HUES64 (cell line): ENCODE results near the gene DGLUCY.
"Not testable (repeated sequence)": the region's sequence is repeated elsewhere in the genome, so short reads cannot be mapped to it uniquely, and the experiment has no call there.

Source experiments
- H3K27ac ChIP-seq: 2 replicates; pipeline ENCODE4 v1.7.0; 2013; ENCODE audit warnings: low read depth, low read length, inconsistent platforms
- H3K27me3 ChIP-seq: 2 replicates; pipeline ENCODE4 v1.6.1; 2013; ENCODE audit warnings: mild to moderate bottlenecking, low read length; ENCODE audit not compliant: insufficient read depth
- H3K36me3 ChIP-seq: 2 replicates; pipeline ENCODE4 v1.6.1; 2013; ENCODE audit warnings: mild to moderate bottlenecking, low read length; ENCODE audit not compliant: insufficient read depth
- H3K4me1 ChIP-seq: 2 replicates; pipeline ENCODE4 v1.6.1; 2013; ENCODE audit warnings: mild to moderate bottlenecking, low read length, moderate library complexity; ENCODE audit not compliant: insufficient read depth
- H3K4me3 ChIP-seq: 2 replicates; pipeline ENCODE4 v1.5.1; 2013; ENCODE audit warnings: mild to moderate bottlenecking, low read length, moderate library complexity
- H3K9ac ChIP-seq: 2 replicates; pipeline ENCODE4 v1.6.1; 2013; ENCODE audit warnings: mild to moderate bottlenecking, low read depth, low read length
- H3K9me3 ChIP-seq: 2 replicates; pipeline ENCODE4 v1.6.1; 2013; ENCODE audit warnings: low read depth, low read length; ENCODE audit not compliant: insufficient read depth
- WGBS: fragments of 150-250, 120-280 bp; methylation state at CpG from one replicate; pipeline ENCODE4 v1.1.7; 2013; ENCODE audit warnings: missing lambda C conversion rate; 5-methylcytosine and 5-hydroxymethylcytosine counted together

The DGLUCY gene

GRCh38 chr14:91215381-91215780 is 101.5 kb downstream of the DGLUCY start:
- H3K4me1 ChIP-seq: no peaks in the 10 kb centered on the region
- no peak overlapping the region for H3K9ac ChIP-seq
- no peak overlapping the region for H3K27ac ChIP-seq
- H3K27me3 ChIP-seq: no peaks in the 10 kb centered on the region
- H3K36me3 ChIP-seq: peaks cover 8% of the 10 kb centered on the region; the same call in 1 of the 2 replicates
- H3K4me3 ChIP-seq: no peak overlapping the region
- 95% methylated on average over 10 of the region's 10 CpGs for WGBS
- H3K9me3 ChIP-seq: no peaks in the 10 kb centered on the region

DNA sequence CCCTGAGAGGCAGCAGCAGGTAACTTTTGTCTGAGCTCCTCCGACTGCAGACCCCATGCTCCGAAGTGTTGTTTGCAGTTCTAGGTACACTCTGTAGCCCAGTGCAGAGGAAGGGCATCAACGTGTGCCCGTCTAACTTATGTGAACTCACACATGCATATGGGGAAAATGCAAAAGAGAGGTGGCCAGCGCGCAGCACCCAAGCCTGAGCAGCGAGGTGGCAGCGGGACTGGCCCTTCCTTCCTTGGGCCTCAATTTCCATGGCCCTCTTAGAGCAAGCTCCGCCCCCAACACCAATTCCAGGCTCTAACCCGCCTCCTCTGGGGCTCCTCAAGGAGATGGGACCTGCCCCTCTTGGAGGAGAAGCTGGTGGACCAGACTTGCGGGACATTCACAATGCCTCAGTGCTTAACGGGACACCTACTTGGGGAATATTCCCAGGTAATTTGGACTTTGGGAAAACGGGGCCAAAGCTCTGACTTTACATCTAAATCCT is 102.9 kb downstream of the DGLUCY start:
- H3K9ac ChIP-seq: no peak overlapping the region
- no peak overlapping the region for H3K27ac ChIP-seq
- H3K9me3 ChIP-seq: no peaks in the 10 kb centered on the region
- H3K4me3 ChIP-seq: no peak overlapping the region
- WGBS: 92% methylated on average over 13 of the region's 13 CpGs
- peaks cover 8% of the 10 kb centered on the region; the same call in 1 of the 2 replicates for H3K36me3 ChIP-seq
- no peaks in the 10 kb centered on the region for H3K27me3 ChIP-seq
- no peaks in the 10 kb centered on the region for H3K4me1 ChIP-seq

DNA sequence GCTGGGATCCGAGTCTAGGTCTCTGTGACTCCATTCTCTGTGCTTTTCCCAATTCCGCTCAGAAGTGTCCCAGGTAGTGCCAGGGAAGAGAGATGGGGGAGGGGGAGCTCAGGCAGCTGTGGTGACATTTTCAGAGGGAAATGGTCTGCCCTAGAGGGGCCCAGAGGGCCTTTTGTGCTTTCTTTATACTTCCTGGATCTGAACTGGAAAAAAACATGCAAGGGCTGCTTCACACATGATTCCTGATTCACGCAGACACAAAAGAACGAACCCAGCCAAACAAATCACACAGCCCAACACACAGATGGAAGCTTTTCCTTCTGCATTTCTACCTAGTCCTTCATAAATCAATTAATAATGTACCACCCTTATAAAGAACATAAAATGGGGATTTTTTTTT is 104.1 kb downstream of the DGLUCY start:
- Histone ChIP-seq H3K36me3 (peaks cover 8% of the 10 kb centered on the region; the same call in 1 of the 2 replicates), H3K4me1 (no peaks in the 10 kb centered on the region), H3K4me3 (no peak overlapping the region), H3K27me3 (no peaks in the 10 kb centered on the region), H3K9ac (no peak overlapping the region), H3K9me3 (no peaks in the 10 kb centered on the region), H3K27ac (no peak overlapping the region)
- WGBS: 91% methylated on average over 4 of the region's 4 CpGs

- Histone ChIP-seq H3K9ac (no peak overlapping the region), H3K36me3 (peaks cover 8% of the 10 kb centered on the region; the same call in 1 of the 2 replicates), H3K27me3 (no peaks in the 10 kb centered on the region), H3K4me1 (no peaks in the 10 kb centered on the region), H3K4me3 (no peak overlapping the region), H3K9me3 (no peaks in the 10 kb centered on the region), H3K27ac (no peak overlapping the region)
- 84% methylated on average over 13 of the region's 13 CpGs for WGBS
Observed at GRCh38 chr14:91219517-91220389, 105.9 kb downstream of the DGLUCY start.

DNA sequence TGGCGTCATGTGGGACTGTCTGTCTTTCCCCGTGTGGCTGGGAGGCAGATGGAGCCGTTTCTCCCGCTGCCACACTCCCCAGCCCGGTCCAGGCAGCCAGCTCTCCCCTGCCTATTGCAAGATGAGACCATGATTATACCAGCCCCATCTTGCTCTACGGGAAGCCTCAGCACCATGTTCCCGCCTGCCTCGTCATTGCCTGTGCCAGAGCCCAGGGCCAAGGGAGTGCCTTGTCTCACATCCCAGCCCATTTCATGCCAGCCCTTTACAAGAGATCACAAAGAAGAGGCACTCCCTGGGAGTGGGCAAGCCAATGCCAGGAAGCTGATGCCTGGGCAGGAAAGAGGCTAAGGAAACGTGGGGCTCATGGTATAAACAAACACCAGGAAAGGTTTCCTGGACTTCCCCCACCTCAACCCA is 106.7 kb downstream of the DGLUCY start:
- no peaks in the 10 kb centered on the region for H3K4me1 ChIP-seq
- peaks cover 4% of the 10 kb centered on the region; the same call in 1 of the 2 replicates for H3K36me3 ChIP-seq
- no peaks in the 10 kb centered on the region for H3K27me3 ChIP-seq
- no peaks in the 10 kb centered on the region for H3K9me3 ChIP-seq
- no peak overlapping the region for H3K27ac ChIP-seq
- 94% methylated on average over 9 of the region's 9 CpGs for WGBS
- no peak overlapping the region for H3K9ac ChIP-seq
- H3K4me3 ChIP-seq: no peak overlapping the region

DNA sequence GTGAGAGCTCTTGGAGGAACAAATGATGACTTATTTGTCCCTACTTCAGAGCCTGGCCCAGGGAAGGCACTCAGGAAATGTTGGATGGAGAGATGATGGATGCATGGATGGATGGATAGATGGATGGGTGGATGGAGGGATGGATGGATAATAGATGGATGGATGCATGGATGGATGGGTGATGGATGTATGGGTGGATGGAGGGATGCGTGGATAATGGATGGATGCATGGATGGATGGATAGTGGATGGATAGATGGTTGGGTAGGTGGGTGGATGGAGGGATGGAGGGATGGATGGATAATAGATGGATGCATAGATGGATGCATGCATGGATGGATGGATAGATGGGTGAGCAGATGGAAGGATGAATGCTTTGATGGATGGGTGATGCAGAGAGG is 107.4 kb downstream of the DGLUCY start:
- Histone ChIP-seq H3K4me3 (no peak overlapping the region), H3K27ac (no peak overlapping the region), H3K4me1 (no peaks in the 10 kb centered on the region), H3K27me3 (no peaks in the 10 kb centered on the region), H3K36me3 (no peaks in the 10 kb centered on the region), H3K9ac (no peak overlapping the region), H3K9me3 (no peaks in the 10 kb centered on the region)
- 94% methylated on average over 1 of the region's 1 CpG for WGBS

DNA sequence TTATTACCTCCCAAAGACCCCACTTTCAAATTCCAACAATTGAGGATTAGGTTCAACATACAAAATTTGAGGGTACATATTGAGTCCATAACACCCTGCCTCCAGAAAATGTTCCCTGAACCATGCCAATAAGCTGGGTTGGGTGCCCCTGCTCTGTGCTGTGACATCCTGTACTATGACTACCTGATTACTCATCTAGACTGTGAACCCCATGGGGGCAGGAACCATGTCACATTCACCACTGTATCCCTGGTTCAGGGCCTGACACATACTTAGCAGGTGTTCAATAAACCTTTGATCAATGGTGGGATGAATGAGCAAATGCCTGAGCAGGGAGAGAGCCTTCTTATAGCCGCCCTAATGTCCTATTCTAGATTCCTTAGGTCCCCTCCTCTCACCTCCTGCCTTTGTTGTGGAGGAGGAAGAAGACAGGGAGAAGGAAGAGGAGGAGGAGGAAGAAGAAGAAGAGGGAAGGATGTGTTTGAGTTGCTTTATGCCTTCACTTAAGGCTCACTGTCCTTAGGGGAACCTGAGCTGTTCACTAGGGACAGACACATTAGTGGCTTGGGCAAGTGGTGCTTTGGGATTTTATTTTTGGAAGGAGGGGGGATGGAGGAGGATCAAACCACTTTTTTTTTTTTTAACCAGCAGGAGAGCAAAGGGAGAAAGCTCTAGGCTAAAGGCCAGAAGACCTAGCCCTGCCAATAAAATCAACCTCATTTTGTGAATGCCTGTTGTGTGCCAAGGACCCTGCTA is 109.3 kb downstream of the DGLUCY start:
- no CpG with 5 or more reads among the region's 1 CpG for WGBS
- 0 out of 2 replicates have a peak, but pooled peaks cover 4% of the 10 kb centered on the region for H3K4me1 ChIP-seq
- no peak overlapping the region for H3K9ac ChIP-seq
- H3K9me3 ChIP-seq: no peaks in the 10 kb centered on the region
- no peak overlapping the region for H3K4me3 ChIP-seq
- no peaks in the 10 kb centered on the region for H3K27me3 ChIP-seq
- no peak overlapping the region for H3K27ac ChIP-seq
- no peaks in the 10 kb centered on the region for H3K36me3 ChIP-seq

GRCh38 chr14:91225025-91225424 is 111.2 kb downstream of the DGLUCY start:
- Histone ChIP-seq H3K9me3 (no peaks in the 10 kb centered on the region), H3K36me3 (no peaks in the 10 kb centered on the region), H3K4me1 (peaks cover 12% of the 10 kb centered on the region), H3K27me3 (no peaks in the 10 kb centered on the region), H3K27ac (no peak overlapping the region), H3K4me3 (no peak overlapping the region), H3K9ac (no peak overlapping the region)
- 92% methylated on average over 7 of the region's 7 CpGs for WGBS

- H3K27ac ChIP-seq, H3K4me3 ChIP-seq, H3K27me3 ChIP-seq, H3K9me3 ChIP-seq, H3K9ac ChIP-seq, H3K36me3 ChIP-seq: not testable (repeated sequence)
- peaks cover 12% of the 10 kb centered on the region for H3K4me1 ChIP-seq
- WGBS: 94% methylated on average over 4 of the region's 4 CpGs
Observed at GRCh38 chr14:91226360-91226759, 112.5 kb downstream of the DGLUCY start.

DNA sequence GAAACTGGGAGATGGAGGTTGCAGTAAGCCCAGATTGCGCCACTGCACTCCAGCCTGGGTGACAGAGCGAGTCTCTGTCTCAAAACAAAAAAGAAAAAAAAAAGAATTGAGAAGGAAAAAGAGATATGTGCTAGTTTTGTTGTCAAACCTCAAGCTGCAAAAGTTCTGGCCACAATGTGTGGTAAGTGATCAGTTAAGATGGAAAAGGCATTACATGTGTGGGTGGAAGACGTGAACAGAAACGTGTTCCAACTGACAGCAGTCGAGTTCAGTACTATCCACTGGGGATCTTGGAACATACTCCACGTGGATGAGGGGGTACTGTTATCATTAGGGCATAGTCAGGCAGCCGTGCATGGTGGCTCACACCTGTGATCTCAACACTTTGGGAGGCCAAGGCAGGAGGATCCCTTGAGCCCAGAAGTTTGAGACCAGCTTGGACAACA is 113.3 kb downstream of the DGLUCY start:
- Histone ChIP-seq H3K27ac (no peak overlapping the region), H3K36me3 (no peaks in the 10 kb centered on the region), H3K9me3 (peaks cover 8% of the 10 kb centered on the region; the same call in 1 of the 2 replicates), H3K4me3 (no peak overlapping the region), H3K4me1 (peaks cover 12% of the 10 kb centered on the region), H3K27me3 (no peaks in the 10 kb centered on the region), H3K9ac (no peak overlapping the region)
- WGBS: 91% methylated on average over 7 of the region's 7 CpGs
